Prostate gland (tissue), 2 donors: ENCODE results near the gene NCOA7. TPM values are rescaled to one million over a fixed set of nuclear protein-coding genes. Genes with fewer than 3 reads are reported as not detected.
A peak's percentile ranks its signal among the peaks of the same experiment; 100 is the strongest.

Source experiments
- DNase-seq: peaks from one replicate; pipeline ENCODE4 v3.0.0-alpha.2; 2019; ENCODE audit warnings: low spot score
- H3K27ac ChIP-seq, 2 donors: fragments of 200-600 bp; sonication (generic); 2 replicates each; pipeline ENCODE4 v1.5.1; 2017 to 2019
- H3K27me3 ChIP-seq: fragments of 200-600 bp; sonication (generic); replicated peaks from 2 replicates; pipeline ENCODE4 v1.5.1; 2019; ENCODE audit not compliant: insufficient read depth
- H3K36me3 ChIP-seq, 2 donors: fragments of 200-600 bp; sonication (generic); 1 replicate in 1 of 2; 2 replicates in 1 of 2; pipeline versions ENCODE4 v1.5.1 to v1.8.1; 2017 to 2019
- H3K4me1 ChIP-seq: fragments of 200-600 bp; sonication (generic); replicated peaks from 2 replicates; pipeline ENCODE4 v1.5.1; 2019
- H3K4me3 ChIP-seq, 2 donors: fragments of 200-600 bp; sonication (generic); 2 replicates each; pipeline ENCODE4 v1.5.1; 2017 to 2019
- H3K9me3 ChIP-seq: fragments of 200-600 bp; sonication (generic); 2 replicates; pipeline ENCODE4 v1.5.1; 2017
- CTCF ChIP-seq, 4 experiments: fragments of 200-600 bp in 2 of 4; fragments of 450-650 bp in 2 of 4; sonication (generic) in 2 of 4; IDR thresholded peaks; 1 replicate in 3 of 4; 2 replicates in 1 of 4; pipeline ENCODE4 v1.5.1; 2016 to 2019; ENCODE audit warnings: antibody characterized with exemption in 4 of 4, mild to moderate bottlenecking in 2 of 4, moderate library complexity in 2 of 4
- POLR2A ChIP-seq: fragments of 450-650 bp; IDR thresholded peaks from one replicate; pipeline ENCODE4 v1.6.1; 2016; ENCODE audit warnings: antibody characterized with exemption, mild to moderate bottlenecking
- POLR2AphosphoS5 ChIP-seq: sonication (generic); formaldehyde crosslinking; IDR thresholded peaks from one replicate; pipeline ENCODE4 v1.6.1; 2017; ENCODE audit warnings: antibody characterized with exemption
- WGBS: methylation state at CpG from one replicate; pipeline ENCODE4 v1.1.5; 2018; 5-methylcytosine and 5-hydroxymethylcytosine counted together
- intact Hi-C: fragments of 100-400 bp; cut with DNase I; formaldehyde crosslinking; loops from one replicate; pipeline ENCODE4 v1.14.2; 2022
- total RNA-seq, 2 donors: library from RNA; depleted of rRNA; stranded (reverse); fragments of >200 nt; gene quantifications; one replicate each; pipeline ENCODE4 v1.1.0, GENCODE V29; 2016

Gene NCOA7
- total RNA-seq, 2 donors from 2014 or later = 15.5 to 15.6 TPM

GRCh38 chr6:125745281-125746018 lies 45.3 kb upstream of the NCOA7 start:
- H3K4me1 ChIP-seq = peaks cover 4% of the 10 kb centered on the region
- no peaks in the 10 kb centered on the region for H3K36me3 ChIP-seq
- TF ChIP-seq CTCF (IDR thresholded peaks at IDR 0.05) = no peak
- no peaks in the 10 kb centered on the region for H3K27me3 ChIP-seq
- H3K9me3 ChIP-seq = no peaks in the 10 kb centered on the region
- H3K27ac ChIP-seq = no peak overlapping the region
- no peak overlapping the region for H3K4me3 ChIP-seq
- DNase-seq = no peak
- WGBS = 75% methylated on average over 6 of the region's 6 CpGs
- intact Hi-C loops = no loop called here

GRCh38 chr6:125746019-125746414 lies 44.7 kb upstream of the NCOA7 start:
- Histone ChIP-seq H3K4me3 (no peak overlapping the region), H3K9me3 (no peaks in the 10 kb centered on the region), H3K27me3 (no peaks in the 10 kb centered on the region), H3K27ac (no peak overlapping the region), H3K36me3 (no peaks in the 10 kb centered on the region), H3K4me1 (peaks cover 4% of the 10 kb centered on the region)
- 68% methylated on average over 5 of the region's 5 CpGs for WGBS
- intact Hi-C loops = no loop called here
- TF ChIP-seq CTCF (IDR thresholded peaks at IDR 0.05) = no peak
- no peak for TF ChIP-seq POLR2A
- no peak for TF ChIP-seq POLR2AphosphoS5
- no peak for DNase-seq

GRCh38 chr6:125746731-125747588 lies 43.8 kb upstream of the NCOA7 start:
- Histone ChIP-seq H3K4me1 (peaks cover 4% of the 10 kb centered on the region), H3K9me3 (no peaks in the 10 kb centered on the region), H3K27ac (peak overlapping the region; percentile 73 to 82), H3K27me3 (no peaks in the 10 kb centered on the region), H3K36me3 (no peaks in the 10 kb centered on the region), H3K4me3 (peak overlapping the region; percentile 60 to 63)
- intact Hi-C loops = no loop called here
- WGBS = 16% methylated on average over 32 of the region's 32 CpGs
- DNase-seq = peak; percentile 21
- TF ChIP-seq POLR2AphosphoS5 = no peak
- no peak for TF ChIP-seq CTCF (IDR thresholded peaks at IDR 0.05)
- no peak for TF ChIP-seq POLR2A

GRCh38 chr6:125747589-125748405 lies 43.0 kb upstream of the NCOA7 start:
- Histone ChIP-seq H3K4me1 (peaks cover 4% of the 10 kb centered on the region), H3K36me3 (no peaks in the 10 kb centered on the region), H3K27ac (peak overlapping the region; percentile 73 to 82), H3K4me3 (peak overlapping the region; percentile 60 to 63), H3K27me3 (no peaks in the 10 kb centered on the region), H3K9me3 (no peaks in the 10 kb centered on the region)
- 2% methylated on average over 63 of the region's 76 CpGs for WGBS
- DNase-seq = peak; percentile 22
- TF ChIP-seq POLR2AphosphoS5 = peak; percentile 1
- TF ChIP-seq POLR2A = no peak
- TF ChIP-seq CTCF (IDR thresholded peaks at IDR 0.05) = no peak
- intact Hi-C loops = no loop called here
